ENCODE data around the gene PNMA8A. TPM values are rescaled to one million over a fixed set of nuclear protein-coding genes. Genes with fewer than 3 reads are reported as not detected.

The PNMA8A gene
- total RNA-seq, 1 donor from 2014 or later: 11.8 TPM

GRCh38 chr19:46423188-46423587, 48.2 kb downstream of the PNMA8A start:
- no peak for DNase-seq (ENCODE audit: low read depth)
- no peak for TF ChIP-seq CTCF (IDR thresholded peaks at IDR 0.05; ENCODE audit: insufficient read depth, low read length, poor library complexity, severe bottlenecking)
- no peaks in the 10 kb centered on the region for H3K36me3 ChIP-seq (ENCODE audit: control insufficient read depth, insufficient read depth, low read length)
- H3K4me3 ChIP-seq (ENCODE audit: low read depth, low read length): no peak overlapping the region
- H3K27me3 ChIP-seq (ENCODE audit: control insufficient read depth, insufficient read depth, low read length): no peaks in the 10 kb centered on the region

DNA sequence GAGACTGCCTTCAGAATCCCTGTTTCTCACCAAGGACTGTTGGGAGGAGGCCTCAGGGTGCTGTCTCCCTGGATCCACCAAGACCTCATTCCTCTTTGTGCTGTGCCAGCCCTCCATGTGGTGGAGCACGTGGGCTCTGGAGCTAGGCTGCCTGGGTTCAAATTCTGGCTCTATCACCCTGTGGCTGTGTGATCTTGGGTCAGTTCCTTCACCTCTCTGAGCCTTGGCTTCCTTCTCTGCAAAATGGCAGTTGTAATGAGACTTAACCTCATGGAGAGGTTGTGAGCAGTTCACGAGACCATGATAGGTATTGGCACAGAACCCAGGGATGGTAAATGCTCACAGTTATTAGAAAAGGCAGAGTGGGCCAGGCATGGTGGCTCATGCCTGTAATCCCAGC, 49.0 kb downstream of the PNMA8A start:
- no peak for TF ChIP-seq CTCF (IDR thresholded peaks at IDR 0.05; ENCODE audit: insufficient read depth, low read length, poor library complexity, severe bottlenecking)
- DNase-seq (ENCODE audit: low read depth): no peak
- no peaks in the 10 kb centered on the region for H3K36me3 ChIP-seq (ENCODE audit: control insufficient read depth, insufficient read depth, low read length)

GRCh38 chr19:46420056-46420455, 51.3 kb downstream of the PNMA8A start:
- no peak for TF ChIP-seq CTCF (IDR thresholded peaks at IDR 0.05; ENCODE audit: insufficient read depth, low read length, poor library complexity, severe bottlenecking)
- DNase-seq (ENCODE audit: low read depth): no peak
- no peaks in the 10 kb centered on the region for H3K36me3 ChIP-seq (ENCODE audit: control insufficient read depth, insufficient read depth, low read length)
- H3K27me3 ChIP-seq (ENCODE audit: control insufficient read depth, insufficient read depth, low read length): no peaks in the 10 kb centered on the region
- H3K4me3 ChIP-seq (ENCODE audit: low read depth, low read length): no peak overlapping the region

More for the DNA sequence above, 49.0 kb downstream of the PNMA8A start:
- Histone ChIP-seq H3K27me3 (ENCODE audit: control insufficient read depth, insufficient read depth, low read length) (no peaks in the 10 kb centered on the region), H3K4me3 (ENCODE audit: low read depth, low read length) (no peak overlapping the region)

Other genes with a start within 250 kb of the PNMA8A start
- not detected in 2 replicates for gene IGFL1, start 241.8 kb downstream of the PNMA8A start, total RNA-seq
- gene HIF3A, start 174.5 kb downstream of the PNMA8A start, total RNA-seq: 0.42 and 0.75 TPM in 2 replicates
- 68.2 and 83.0 TPM in 2 replicates for gene PPP5C, start 124.5 kb downstream of the PNMA8A start, total RNA-seq
- 21.8 and 22.2 TPM in 2 replicates for gene CCDC8, start 58.0 kb downstream of the PNMA8A start, total RNA-seq
- 0.25 and 0.27 TPM in 2 replicates for gene PNMA8C, start 42.6 kb downstream of the PNMA8A start, total RNA-seq
- gene PNMA8B, start 24.3 kb upstream of the PNMA8A start, total RNA-seq: 1.8 and 2.1 TPM in 2 replicates
- gene CALM3, start 129.8 kb upstream of the PNMA8A start, total RNA-seq: 103 and 127 TPM in 2 replicates
- gene PTGIR, start 153.5 kb upstream of the PNMA8A start, total RNA-seq: 0.48 TPM in 1 of 2 replicates, not detected in the other
- not detected in 2 replicates for gene GNG8, start 164.6 kb upstream of the PNMA8A start, total RNA-seq
- 0.14 and 0.33 TPM in 2 replicates for gene DACT3, start 189.6 kb upstream of the PNMA8A start, total RNA-seq
- 52.4 and 63.6 TPM in 2 replicates for gene PRKD2, start 245.6 kb upstream of the PNMA8A start, total RNA-seq